Gastrocnemius medialis (tissue), 4 donors: Measurements from ENCODE around the gene HSD17B12. TPM values are rescaled to one million over a fixed set of nuclear protein-coding genes. Genes with fewer than 3 reads are reported as not detected.

Experiments used
- ATAC-seq, 2 donors: fragments of 150-250 bp; one replicate each; pipeline ENCODE4 v1.9.1; 2016
- DNase-seq, 2 donors: peaks; one replicate each; pipeline ENCODE4 v3.0.0-alpha.2; 2019
- H3K27ac ChIP-seq, 4 donors: fragments of 200-600 bp; sonication (generic); 1 replicate in 1 of 4; 2 replicates in 3 of 4; pipeline ENCODE4 v1.5.1; 2016 to 2018; ENCODE audit warnings: mild to moderate bottlenecking in 2 of 4, moderate library complexity in 1 of 4
- H3K27me3 ChIP-seq, 3 donors: fragments of 200-600 bp; sonication (generic) in 2 of 3; 1 replicate in 1 of 3; 2 replicates in 2 of 3; pipeline versions ENCODE4 v1.5.1 to v1.6.0; 2016 to 2019; ENCODE audit warnings: mild to moderate bottlenecking in 1 of 3, moderate library complexity in 1 of 3
- H3K36me3 ChIP-seq, 2 donors: fragments of 200-600 bp; sonication (generic) in 1 of 2; one replicate each; pipeline ENCODE4 v1.5.1; 2017 to 2018
- H3K4me1 ChIP-seq, 2 donors: fragments of 200-600 bp; sonication (generic) in 1 of 2; one replicate each; pipeline ENCODE4 v1.5.1; 2016 to 2017; ENCODE audit warnings: mild to moderate bottlenecking in 2 of 2
- H3K4me3 ChIP-seq, 4 donors: fragments of 200-600 bp; sonication (generic) in 3 of 4; 1 replicate in 1 of 4; 2 replicates in 3 of 4; pipeline ENCODE4 v1.5.1; 2016 to 2019; ENCODE audit warnings: mild to moderate bottlenecking in 2 of 4
- H3K9me3 ChIP-seq, 3 donors: fragments of 200-600 bp; sonication (generic) in 2 of 3; 1 replicate in 1 of 3; 2 replicates in 2 of 3; pipeline ENCODE4 v1.5.1; 2016 to 2019
- POLR2A ChIP-seq, 2 donors: fragments of 450-650 bp; IDR thresholded peaks; one replicate each; pipeline ENCODE4 v1.6.1; 2017; ENCODE audit warnings: antibody characterized with exemption in 2 of 2, mild to moderate bottlenecking in 2 of 2, moderate library complexity in 2 of 2
- in situ Hi-C, 4 donors: fragments of 200-750 bp; cut with MboI; loops; one replicate each; pipeline versions ENCODE4 v1.15.0 to v1.8.0; 2017; ENCODE audit warnings: low sequenced_read_pairs in 4 of 4
- intact Hi-C: fragments of 100-400 bp; cut with DNase I; formaldehyde crosslinking; loops from one replicate; pipeline ENCODE4 v1.15.1; 2023; ENCODE audit warnings: low total_unique reads
- total RNA-seq, 4 donors: library from RNA; depleted of rRNA; stranded (reverse); fragments of >200 nt; gene quantifications; one replicate each; pipeline versions ENCODE4 v1.1.0 to v1.2.3, GENCODE V29; 2016
- TF ChIP-seq, protein P1 (sequence below), 5 experiments: fragments of 450-650 bp in 3 of 5; fragments of 200-600 bp in 2 of 5; sonication (generic) in 2 of 5; IDR thresholded peaks in 4 of 5; conservative IDR thresholded peaks in 1 of 5; 1 replicate in 4 of 5; 2 replicates in 1 of 5; pipeline ENCODE4 v1.5.1; 2016 to 2019; ENCODE audit warnings: antibody characterized with exemption in 5 of 5, mild to moderate bottlenecking in 3 of 5, moderate library complexity in 3 of 5

HSD17B12 gene
- total RNA-seq, 4 donors from 2014 or later: 20.5 to 41.1 (median 28.6) TPM

DNA sequence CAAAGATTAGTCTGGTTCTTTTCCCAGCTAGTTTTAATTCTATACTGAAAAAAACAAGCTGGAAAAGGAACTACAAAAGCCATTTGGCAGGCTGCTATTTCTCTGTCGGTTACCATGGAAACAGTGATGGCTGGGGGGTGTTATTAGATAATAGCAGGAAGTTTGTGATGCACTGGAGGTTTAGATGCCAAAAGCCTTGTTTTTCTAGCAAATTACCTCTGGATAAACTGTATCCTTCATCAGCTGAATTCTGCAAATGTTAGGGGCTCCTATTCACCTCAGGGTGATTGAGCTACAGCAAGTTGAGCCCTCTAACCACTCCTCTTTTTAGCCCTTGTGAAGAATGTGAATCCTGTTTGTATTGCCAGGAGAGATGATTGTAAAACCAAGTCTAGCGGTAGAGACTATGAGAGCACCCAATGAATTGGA, 225.3 kb downstream of the HSD17B12 start:
- TF ChIP-seq, protein P1, sequence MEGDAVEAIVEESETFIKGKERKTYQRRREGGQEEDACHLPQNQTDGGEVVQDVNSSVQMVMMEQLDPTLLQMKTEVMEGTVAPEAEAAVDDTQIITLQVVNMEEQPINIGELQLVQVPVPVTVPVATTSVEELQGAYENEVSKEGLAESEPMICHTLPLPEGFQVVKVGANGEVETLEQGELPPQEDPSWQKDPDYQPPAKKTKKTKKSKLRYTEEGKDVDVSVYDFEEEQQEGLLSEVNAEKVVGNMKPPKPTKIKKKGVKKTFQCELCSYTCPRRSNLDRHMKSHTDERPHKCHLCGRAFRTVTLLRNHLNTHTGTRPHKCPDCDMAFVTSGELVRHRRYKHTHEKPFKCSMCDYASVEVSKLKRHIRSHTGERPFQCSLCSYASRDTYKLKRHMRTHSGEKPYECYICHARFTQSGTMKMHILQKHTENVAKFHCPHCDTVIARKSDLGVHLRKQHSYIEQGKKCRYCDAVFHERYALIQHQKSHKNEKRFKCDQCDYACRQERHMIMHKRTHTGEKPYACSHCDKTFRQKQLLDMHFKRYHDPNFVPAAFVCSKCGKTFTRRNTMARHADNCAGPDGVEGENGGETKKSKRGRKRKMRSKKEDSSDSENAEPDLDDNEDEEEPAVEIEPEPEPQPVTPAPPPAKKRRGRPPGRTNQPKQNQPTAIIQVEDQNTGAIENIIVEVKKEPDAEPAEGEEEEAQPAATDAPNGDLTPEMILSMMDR (IDR thresholded peaks at IDR 0.05 in 4 of 5, conservative IDR thresholded peaks at IDR 0.05 in 1 of 5): no peak
- TF ChIP-seq POLR2A (IDR thresholded peaks at IDR 0.05): no peak
- DNase-seq (no peak), ATAC-seq (peak in 1 of 2 donors; percentile 18)
- intact Hi-C loops: loop anchor here (5.0 kb wide), 1 partner anchor 36 kb away; the partner anchor contains the start of gene C11orf96
- Histone ChIP-seq H3K36me3 (peaks cover 0 to 38% of the 10 kb centered on the region in 2 donors), H3K27me3 (no peaks in the 10 kb centered on the region), H3K4me1 (peaks cover 18 to 21% of the 10 kb centered on the region in 2 donors), H3K27ac (peak overlapping the region; percentile 7 to 64 (median 31)), H3K9me3 (no peaks in the 10 kb centered on the region), H3K4me3 (no peak overlapping the region)
- in situ Hi-C loops: no loop called here

Other genes starting within 250 kb of the HSD17B12 start
- gene ALKBH3, start 200.1 kb downstream of the HSD17B12 start, total RNA-seq: 10 to 100 TPM; 27.5 to 44.1 (median 42.0) TPM